Keratinocyte (primary cell): ENCODE results near the gene TMEM31.

ENCODE experiments used
- CTCF ChIP-seq, 3 experiments: IDR thresholded peaks in 1 of 3; conservative IDR thresholded peaks in 1 of 3; optimal IDR thresholded peaks in 1 of 3; 2 replicates in 2 of 3; 3 replicates in 1 of 3; pipeline versions ENCODE3 to v1.5.1; 2011; ENCODE audit warnings: low read length in 3 of 3, mild to moderate bottlenecking in 3 of 3, moderate library complexity in 2 of 3, control low read depth in 1 of 3, inconsistent platforms in 1 of 3; ENCODE audit not compliant: insufficient read depth in 2 of 3; ENCODE audit errors: extremely low read depth in 1 of 3
- EZH2 ChIP-seq: IDR thresholded peaks from one replicate; pipeline ENCODE4 v1.6.1; 2012; ENCODE audit warnings: inconsistent platforms, mild to moderate bottlenecking, low read length, moderate library complexity

- TF ChIP-seq CTCF (optimal IDR thresholded peaks at IDR 0.05 in 1 of 3, IDR thresholded peaks at IDR 0.05 in 1 of 3, conservative IDR thresholded peaks at IDR 0.05 in 1 of 3; ENCODE audit: extremely low read depth in 1 of 3, insufficient read depth in 2 of 3, low read length in 3 of 3): no peak
- no peak for TF ChIP-seq EZH2
These were observed 47.8 kb downstream of the TMEM31 start for GRCh38 chrX:103758555-103758954.
